ENCODE results near the gene CENPP.

GRCh38 chr9:92658611-92659010, 332.9 kb downstream of the CENPP start:
- TF ChIP-seq, protein P1, sequence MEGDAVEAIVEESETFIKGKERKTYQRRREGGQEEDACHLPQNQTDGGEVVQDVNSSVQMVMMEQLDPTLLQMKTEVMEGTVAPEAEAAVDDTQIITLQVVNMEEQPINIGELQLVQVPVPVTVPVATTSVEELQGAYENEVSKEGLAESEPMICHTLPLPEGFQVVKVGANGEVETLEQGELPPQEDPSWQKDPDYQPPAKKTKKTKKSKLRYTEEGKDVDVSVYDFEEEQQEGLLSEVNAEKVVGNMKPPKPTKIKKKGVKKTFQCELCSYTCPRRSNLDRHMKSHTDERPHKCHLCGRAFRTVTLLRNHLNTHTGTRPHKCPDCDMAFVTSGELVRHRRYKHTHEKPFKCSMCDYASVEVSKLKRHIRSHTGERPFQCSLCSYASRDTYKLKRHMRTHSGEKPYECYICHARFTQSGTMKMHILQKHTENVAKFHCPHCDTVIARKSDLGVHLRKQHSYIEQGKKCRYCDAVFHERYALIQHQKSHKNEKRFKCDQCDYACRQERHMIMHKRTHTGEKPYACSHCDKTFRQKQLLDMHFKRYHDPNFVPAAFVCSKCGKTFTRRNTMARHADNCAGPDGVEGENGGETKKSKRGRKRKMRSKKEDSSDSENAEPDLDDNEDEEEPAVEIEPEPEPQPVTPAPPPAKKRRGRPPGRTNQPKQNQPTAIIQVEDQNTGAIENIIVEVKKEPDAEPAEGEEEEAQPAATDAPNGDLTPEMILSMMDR (IDR thresholded peaks at IDR 0.05) = no peak
- no peak for TF ChIP-seq POLR2AphosphoS5 (IDR thresholded peaks at IDR 0.05)
- TF ChIP-seq POLR2A (IDR thresholded peaks at IDR 0.05) = no peak
- TF ChIP-seq EP300 (IDR thresholded peaks at IDR 0.05) = no peak

All from suprapubic skin (tissue), 4 donors.